Measurements from ENCODE around the gene GPR142. TPM values are rescaled to one million over a fixed set of nuclear protein-coding genes. Genes with fewer than 3 reads are reported as not detected.

Gene GPR142
- total and polyA plus RNA-seq, 2 of the 13 experiments (the other 11 are each of a cell fraction or from before 2014, with no cell fraction given) = not detected

DNA sequence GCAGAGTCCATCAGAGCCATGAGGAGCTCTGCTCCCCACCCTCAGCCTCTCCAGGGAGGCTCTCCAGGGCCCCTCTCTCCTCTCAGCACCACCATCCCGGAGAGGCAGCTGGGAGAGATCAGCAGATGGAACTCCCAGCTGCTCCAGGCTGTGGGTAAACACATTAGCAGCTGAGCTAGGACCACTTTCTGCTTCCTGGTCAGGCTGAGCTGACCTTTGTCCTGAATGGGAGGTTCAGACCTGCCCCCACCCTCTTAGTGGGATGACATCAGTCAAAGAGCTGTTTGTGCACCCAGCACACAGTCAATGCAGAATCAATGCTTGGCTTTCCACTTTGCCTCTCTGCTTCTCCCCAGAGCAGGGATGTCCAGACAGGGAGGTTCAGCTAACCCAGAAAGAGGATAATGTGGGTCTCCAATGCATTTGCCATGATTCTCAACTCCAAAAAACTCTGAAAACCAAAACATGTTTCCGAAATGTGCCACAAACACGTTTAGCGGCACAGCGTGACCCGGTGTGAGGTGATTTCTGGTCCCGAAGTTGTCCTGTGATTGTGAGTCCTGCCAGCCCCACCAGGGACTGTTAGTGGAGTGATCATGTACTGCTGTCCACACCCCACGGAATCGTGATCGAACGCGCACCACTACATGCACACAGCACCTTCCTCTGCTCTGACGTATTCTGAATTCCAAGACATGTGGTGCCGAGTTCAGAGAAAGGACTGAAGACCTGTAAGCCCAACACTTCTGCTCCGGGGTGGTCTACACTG lies 6.7 kb downstream of the GPR142 start (continued):
- no peak for TF ChIP-seq ZNF737 (CRISPR knock-in tag; IDR thresholded peaks at IDR 0.05; ENCODE audit: borderline replicate concordance)
- TF ChIP-seq HES4 (CRISPR knock-in tag; IDR thresholded peaks at IDR 0.05; ENCODE audit: borderline replicate concordance) = no peak
- TF ChIP-seq ZBTB26 (CRISPR knock-in tag; IDR thresholded peaks at IDR 0.05; ENCODE audit: borderline replicate concordance) = no peak
- TF ChIP-seq GTF2F1 (IDR thresholded peaks at IDR 0.05; ENCODE audit: low read length) = no peak
- peak; percentile 70; the same call in 1 of the 2 replicates for TF ChIP-seq RCOR2 (CRISPR knock-in tag; IDR thresholded peaks at IDR 0.05)
- TF ChIP-seq RFXAP (CRISPR knock-in tag; IDR thresholded peaks at IDR 0.05; ENCODE audit: borderline replicate concordance) = peak; percentile 48; the same call in 1 of the 2 replicates
- TF ChIP-seq ZFP1 (CRISPR knock-in tag; IDR thresholded peaks at IDR 0.05) = peak; percentile 73
- peak; percentile 92 for TF ChIP-seq HDAC1 (CRISPR knock-in tag; IDR thresholded peaks at IDR 0.05)
- no peak for TF ChIP-seq YY1 (IDR thresholded peaks at IDR 0.05; ENCODE audit: insufficient read depth, insufficient replicate concordance, low read depth, low read length)
- no peak for TF ChIP-seq TP53 (CRISPR knock-in tag; conservative IDR thresholded peaks at IDR 0.05)
- peak; percentile 79; the same call in 1 of the 2 replicates for TF ChIP-seq ZNF691 (CRISPR knock-in tag; IDR thresholded peaks at IDR 0.05; ENCODE audit: borderline replicate concordance, low read depth)
- TF ChIP-seq, protein P1, sequence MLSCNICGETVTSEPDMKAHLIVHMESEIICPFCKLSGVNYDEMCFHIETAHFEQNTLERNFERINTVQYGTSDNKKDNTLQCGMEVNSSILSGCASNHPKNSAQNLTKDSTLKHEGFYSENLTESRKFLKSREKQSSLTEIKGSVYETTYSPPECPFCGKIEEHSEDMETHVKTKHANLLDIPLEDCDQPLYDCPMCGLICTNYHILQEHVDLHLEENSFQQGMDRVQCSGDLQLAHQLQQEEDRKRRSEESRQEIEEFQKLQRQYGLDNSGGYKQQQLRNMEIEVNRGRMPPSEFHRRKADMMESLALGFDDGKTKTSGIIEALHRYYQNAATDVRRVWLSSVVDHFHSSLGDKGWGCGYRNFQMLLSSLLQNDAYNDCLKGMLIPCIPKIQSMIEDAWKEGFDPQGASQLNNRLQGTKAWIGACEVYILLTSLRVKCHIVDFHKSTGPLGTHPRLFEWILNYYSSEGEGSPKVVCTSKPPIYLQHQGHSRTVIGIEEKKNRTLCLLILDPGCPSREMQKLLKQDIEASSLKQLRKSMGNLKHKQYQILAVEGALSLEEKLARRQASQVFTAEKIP (CRISPR knock-in tag; IDR thresholded peaks at IDR 0.05; ENCODE audit: borderline replicate concordance) = no peak
- TF ChIP-seq ZFP41 (CRISPR knock-in tag; IDR thresholded peaks at IDR 0.05; ENCODE audit: borderline replicate concordance) = no peak
- no peak for TF ChIP-seq ZNF34 (CRISPR knock-in tag; IDR thresholded peaks at IDR 0.05; ENCODE audit: borderline replicate concordance)
- TF ChIP-seq GPN1 (CRISPR knock-in tag; IDR thresholded peaks at IDR 0.05; ENCODE audit: borderline replicate concordance) = no peak
- TF ChIP-seq SIX1 (CRISPR knock-in tag; IDR thresholded peaks at IDR 0.05; ENCODE audit: borderline replicate concordance) = peak; percentile 39; the same call in 1 of the 2 replicates
- TF ChIP-seq SOX13 (IDR thresholded peaks at IDR 0.05) = no peak
- TF ChIP-seq SOX13 (CRISPR knock-in tag; conservative IDR thresholded peaks at IDR 0.05 in 1 of 2, IDR thresholded peaks at IDR 0.05 in 1 of 2) = peak in 1 of 2 experiments; percentile 74; a peak in 2 of 4 replicates
- no peak for TF ChIP-seq E2F5 (CRISPR knock-in tag; conservative IDR thresholded peaks at IDR 0.05)
- TF ChIP-seq SP5 (CRISPR knock-in tag; IDR thresholded peaks at IDR 0.05; ENCODE audit: borderline replicate concordance, low read depth) = peak; percentile 95
- TF ChIP-seq, protein P2, sequence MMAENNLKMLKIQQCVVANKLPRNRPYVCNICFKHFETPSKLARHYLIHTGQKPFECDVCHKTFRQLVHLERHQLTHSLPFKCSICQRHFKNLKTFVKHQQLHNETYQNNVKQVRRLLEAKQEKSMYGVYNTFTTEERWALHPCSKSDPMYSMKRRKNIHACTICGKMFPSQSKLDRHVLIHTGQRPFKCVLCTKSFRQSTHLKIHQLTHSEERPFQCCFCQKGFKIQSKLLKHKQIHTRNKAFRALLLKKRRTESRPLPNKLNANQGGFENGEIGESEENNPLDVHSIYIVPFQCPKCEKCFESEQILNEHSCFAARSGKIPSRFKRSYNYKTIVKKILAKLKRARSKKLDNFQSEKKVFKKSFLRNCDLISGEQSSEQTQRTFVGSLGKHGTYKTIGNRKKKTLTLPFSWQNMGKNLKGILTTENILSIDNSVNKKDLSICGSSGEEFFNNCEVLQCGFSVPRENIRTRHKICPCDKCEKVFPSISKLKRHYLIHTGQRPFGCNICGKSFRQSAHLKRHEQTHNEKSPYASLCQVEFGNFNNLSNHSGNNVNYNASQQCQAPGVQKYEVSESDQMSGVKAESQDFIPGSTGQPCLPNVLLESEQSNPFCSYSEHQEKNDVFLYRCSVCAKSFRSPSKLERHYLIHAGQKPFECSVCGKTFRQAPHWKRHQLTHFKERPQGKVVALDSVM (CRISPR knock-in tag; IDR thresholded peaks at IDR 0.05) = peak; percentile 54; the same call in 1 of the 2 replicates
- TF ChIP-seq ZNF75D (CRISPR knock-in tag; IDR thresholded peaks at IDR 0.05; ENCODE audit: borderline replicate concordance) = no peak

Data from HepG2 (cell line).